NOMO-1 treated with DMSO at 0.1 percent for 48 hours (cell line): Measurements from ENCODE around the gene SLC22A3.

Experiments
- DNase-seq: peaks from one replicate; lab custom pipeline; 2025; ENCODE audit not compliant: unreplicated experiment; lab: John Stamatoyannopoulos, UW

The SLC22A3 gene

GRCh38 chr6:160336200-160336599 lies 12.0 kb upstream of the SLC22A3 start:
- no peak for DNase-seq

- no peak for DNase-seq
Measured at GRCh38 chr6:160337301-160337700, 10.9 kb upstream of the SLC22A3 start.

DNA sequence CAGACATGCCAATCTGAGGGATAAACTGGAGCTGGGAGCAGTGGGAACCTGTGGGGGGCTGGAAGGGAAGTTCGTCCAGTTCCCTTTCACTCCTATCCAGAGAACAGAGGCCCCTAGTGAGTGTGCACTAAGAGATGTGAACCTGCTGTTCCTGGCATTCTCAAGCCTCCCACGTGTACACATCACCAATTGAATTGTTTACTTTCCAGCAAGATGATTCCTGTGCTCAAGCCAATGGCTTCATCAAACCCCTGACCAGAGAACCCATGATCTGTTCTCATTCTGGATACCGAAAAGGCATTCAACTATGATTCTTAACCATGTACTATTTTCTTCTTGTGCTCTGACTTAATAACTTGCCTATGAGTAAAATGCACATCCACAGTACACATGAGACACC lies 10.2 kb upstream of the SLC22A3 start:
- no peak for DNase-seq

DNA sequence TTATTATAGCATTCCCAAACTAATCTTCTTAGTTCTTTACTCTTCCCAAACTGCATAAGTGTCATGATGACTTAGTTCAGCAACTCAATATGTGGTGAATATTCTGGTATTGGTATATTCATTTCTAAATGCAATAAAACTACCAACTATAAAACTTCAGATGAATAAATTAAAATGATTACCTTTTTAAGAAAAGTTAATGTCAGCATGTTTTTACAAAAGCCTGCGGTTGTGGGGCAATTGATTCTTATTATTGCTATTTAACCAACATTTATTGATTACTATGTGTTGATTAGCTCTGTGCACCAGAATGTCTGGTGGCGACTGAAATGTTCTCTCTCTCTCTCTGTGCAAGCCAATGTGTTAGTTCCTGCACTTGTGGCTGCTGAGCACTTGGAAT lies 5.0 kb upstream of the SLC22A3 start:
- no peak for DNase-seq

- DNase-seq, result no peak
Measured at GRCh38 chr6:160344271-160344670, 3.9 kb upstream of the SLC22A3 start.

GRCh38 chr6:160347259-160348222 lies 637 bp upstream of the SLC22A3 start:
- DNase-seq, result no peak

DNA sequence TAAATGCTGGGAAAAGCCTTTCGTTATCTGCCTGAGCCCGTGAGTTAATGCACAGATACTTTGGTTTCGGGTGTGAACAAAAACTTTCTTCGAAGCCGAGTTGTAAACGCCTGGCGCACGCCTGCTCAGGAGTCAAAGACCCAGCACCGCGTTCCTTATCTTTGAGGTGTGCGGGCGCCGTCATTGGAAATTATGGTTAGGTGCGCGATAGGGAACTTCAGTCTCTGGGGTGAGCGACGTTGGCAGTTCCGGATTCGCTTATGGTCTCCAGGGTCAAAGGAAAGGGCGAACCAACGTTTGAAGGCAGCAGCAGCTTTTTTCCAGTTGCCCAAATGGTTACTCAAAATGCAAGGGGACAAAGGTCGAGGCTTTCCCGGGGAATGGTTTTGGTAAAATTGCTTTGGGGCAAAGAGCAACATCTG lies 853 bp downstream of the SLC22A3 start:
- no peak for DNase-seq

DNA sequence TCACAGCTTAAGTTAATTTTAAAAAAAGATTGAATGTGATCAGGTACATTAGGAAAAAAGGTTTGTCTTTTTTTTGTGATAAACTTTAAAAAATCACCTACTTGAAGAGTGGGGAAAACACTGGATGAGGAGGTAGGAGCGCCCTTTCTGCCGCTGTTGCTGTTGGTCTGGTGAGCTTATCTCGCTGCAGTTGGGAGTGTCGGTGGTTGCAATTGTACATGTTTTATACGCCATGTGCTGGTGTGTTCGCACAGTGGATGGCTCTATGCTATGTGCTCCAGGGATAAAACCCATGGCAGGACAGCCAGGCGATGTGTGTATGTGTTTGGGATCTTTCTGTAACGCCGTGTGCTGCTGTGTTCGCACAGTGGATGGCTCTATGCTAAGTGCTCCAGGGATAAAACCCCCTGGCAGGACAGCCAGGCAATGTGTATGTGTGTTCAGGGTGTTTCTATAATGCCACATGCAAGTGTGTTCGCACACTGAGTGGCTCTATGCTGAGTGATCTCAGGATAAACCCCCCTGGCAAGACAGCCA lies 1.7 kb downstream of the SLC22A3 start:
- DNase-seq, result no peak

GRCh38 chr6:160353950-160354496 lies 5.8 kb downstream of the SLC22A3 start:
- DNase-seq, result no peak

DNA sequence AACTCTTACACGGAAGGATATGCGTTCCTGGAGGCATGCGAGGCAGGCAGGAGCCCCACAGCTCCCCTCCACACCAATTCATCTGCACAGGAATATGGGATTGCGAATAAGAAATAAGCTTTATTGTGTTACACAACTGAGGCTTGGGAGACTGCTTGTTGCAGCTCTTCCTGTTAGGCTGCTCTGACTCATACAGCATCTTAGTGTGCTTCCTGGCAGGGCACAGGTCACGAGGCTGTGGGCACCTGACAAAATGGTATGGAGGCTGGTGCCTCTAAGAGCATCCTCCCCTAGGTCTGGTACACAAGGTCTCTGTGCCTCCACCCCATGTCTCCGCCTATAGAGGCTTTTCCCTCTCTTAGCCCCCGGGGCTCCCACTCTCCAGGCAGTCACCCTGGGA lies 6.8 kb downstream of the SLC22A3 start:
- DNase-seq, result no peak

GRCh38 chr6:160356074-160356744 lies 8.0 kb downstream of the SLC22A3 start:
- no peak for DNase-seq

- DNase-seq, result no peak
Measured at GRCh38 chr6:160357088-160357487, 8.9 kb downstream of the SLC22A3 start.

DNA sequence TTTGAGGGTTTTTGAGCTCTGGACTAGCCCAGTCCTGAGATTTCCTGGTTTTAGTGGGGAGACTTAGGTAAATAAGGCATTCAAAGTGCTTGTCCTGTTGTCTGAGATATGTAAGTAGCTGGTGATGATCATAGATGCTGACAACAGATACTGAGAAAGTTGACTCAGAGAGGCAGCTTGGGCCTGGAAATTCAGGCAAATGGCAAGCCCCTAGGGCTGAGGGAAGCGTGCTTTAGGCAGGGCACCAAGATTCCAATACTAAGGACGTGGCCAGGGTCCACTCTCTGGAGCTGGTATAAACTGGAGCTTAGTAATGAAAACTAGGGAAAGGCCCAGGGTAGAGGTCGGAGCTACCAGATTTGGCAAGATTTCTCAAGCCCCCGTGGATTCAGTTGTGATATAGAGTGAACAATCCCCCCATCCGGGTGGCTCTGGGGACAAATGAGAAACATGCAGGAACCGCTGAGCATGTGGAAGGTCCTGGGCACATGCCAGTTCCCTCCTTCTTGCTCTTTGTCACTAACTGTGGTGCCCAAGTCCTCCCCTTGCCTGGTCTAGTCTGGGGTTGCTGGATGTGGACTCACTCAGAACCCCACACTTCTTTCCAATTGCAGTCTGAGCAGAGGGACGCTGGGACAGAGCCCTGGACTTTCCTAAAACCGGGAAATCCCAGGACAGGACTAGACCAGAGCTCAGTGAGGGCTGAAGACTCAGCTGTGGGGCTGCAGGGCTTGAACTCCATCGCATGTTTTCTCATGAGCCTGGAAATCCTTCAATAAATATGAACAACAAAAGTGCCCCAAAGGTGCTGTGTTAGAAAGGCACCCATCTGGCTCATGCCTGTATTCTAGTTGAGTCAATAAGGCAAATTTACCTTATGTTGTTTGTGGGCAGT lies 10.3 kb downstream of the SLC22A3 start:
- DNase-seq, result no peak

DNA sequence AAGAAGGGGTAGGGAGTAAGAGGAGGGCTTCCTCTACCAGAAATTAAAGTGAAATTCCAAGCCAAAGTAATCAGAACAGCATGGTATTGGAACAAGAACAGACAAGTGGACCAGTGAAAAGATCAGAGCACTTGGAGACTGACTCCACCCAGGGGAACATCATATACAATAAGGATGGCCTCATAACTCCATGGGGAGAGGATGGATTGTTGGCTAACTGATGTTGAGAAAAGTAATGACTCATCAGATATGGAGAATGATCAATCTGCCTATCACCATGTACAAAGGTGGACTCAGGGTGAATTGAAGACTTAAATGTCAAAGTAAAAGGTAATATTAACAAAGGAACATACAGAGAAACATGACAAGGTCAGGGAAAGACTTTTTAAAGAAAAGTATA lies 12.8 kb downstream of the SLC22A3 start:
- DNase-seq, result no peak

GRCh38 chr6:160362556-160362955 lies 14.4 kb downstream of the SLC22A3 start:
- DNase-seq, result no peak

- DNase-seq, result no peak
Measured at GRCh38 chr6:160363016-160363996, 15.1 kb downstream of the SLC22A3 start.

- no peak for DNase-seq
Measured at GRCh38 chr6:160365117-160365516, 16.9 kb downstream of the SLC22A3 start.

DNA sequence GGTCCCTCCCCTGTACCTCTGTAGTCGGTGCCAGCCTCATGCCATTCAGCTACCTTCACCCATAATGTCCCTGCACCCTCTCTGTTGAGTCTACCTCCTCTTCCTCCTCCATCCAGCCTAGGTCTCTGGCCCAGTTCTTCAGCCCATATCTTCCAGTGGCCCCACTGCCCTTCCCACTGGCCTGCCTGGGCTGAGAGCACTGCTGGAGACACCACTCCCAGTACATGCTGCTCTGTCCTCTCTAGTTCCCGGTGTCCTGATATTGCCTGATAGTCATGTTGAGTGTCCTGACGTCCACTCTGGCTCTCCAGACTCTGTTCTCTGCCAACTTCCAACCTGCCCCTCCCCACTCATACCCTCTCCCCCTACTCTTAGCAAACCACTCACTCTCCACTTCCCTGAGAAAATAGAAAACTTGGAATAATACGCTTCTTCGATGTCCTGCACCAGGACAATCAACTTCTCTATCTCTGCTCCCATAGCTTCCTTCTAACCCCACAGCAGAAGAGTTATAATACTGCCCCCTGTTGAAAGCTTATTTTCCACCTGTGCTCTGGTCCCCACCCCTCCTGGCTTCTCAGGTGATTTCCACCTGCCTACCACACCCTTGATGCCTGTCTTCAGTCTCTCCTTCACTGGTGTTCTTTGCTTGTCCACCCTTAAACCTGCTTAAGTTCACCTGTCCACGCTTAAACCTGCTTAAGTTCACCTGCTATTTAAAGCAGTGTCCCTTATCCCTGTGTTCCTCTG lies 19.8 kb downstream of the SLC22A3 start:
- DNase-seq, result no peak

GRCh38 chr6:160368670-160369069 lies 20.5 kb downstream of the SLC22A3 start:
- no peak for DNase-seq
